ENCODE data around the gene SNX30.

SNX30 gene

GRCh38 chr9:112792670-112793069 is 42.1 kb downstream of the SNX30 start:
- no peak for TF ChIP-seq JUND (IDR thresholded peaks at IDR 0.05; ENCODE audit: low read depth)
- in situ Hi-C loops (cut with HindIII; ENCODE audit: low pct_unique_long_range_greater_than_20kb, low sequenced_read_pairs): no loop called here
- DNase-seq (ENCODE audit: low read depth in 1 of 2, low spot score in 1 of 2): no peak

GRCh38 chr9:112793213-112793810 is 42.8 kb downstream of the SNX30 start:
- peak; percentile 63 to 86 for DNase-seq (ENCODE audit: low read depth in 1 of 2, low spot score in 1 of 2)
- in situ Hi-C loops (cut with HindIII; ENCODE audit: low pct_unique_long_range_greater_than_20kb, low sequenced_read_pairs): no loop called here
- no peak for TF ChIP-seq JUND (IDR thresholded peaks at IDR 0.05; ENCODE audit: low read depth)

GRCh38 chr9:112794731-112795130 is 44.2 kb downstream of the SNX30 start:
- in situ Hi-C loops (cut with HindIII; ENCODE audit: low pct_unique_long_range_greater_than_20kb, low sequenced_read_pairs): no loop called here
- no peak for TF ChIP-seq JUND (IDR thresholded peaks at IDR 0.05; ENCODE audit: low read depth)
- DNase-seq (ENCODE audit: low read depth in 1 of 2, low spot score in 1 of 2): no peak

- DNase-seq (ENCODE audit: low read depth in 1 of 2, low spot score in 1 of 2): no peak
- no peak for TF ChIP-seq JUND (IDR thresholded peaks at IDR 0.05; ENCODE audit: low read depth)
- in situ Hi-C loops (cut with HindIII; ENCODE audit: low pct_unique_long_range_greater_than_20kb, low sequenced_read_pairs): no loop called here
Observed at GRCh38 chr9:112795921-112796320, 45.4 kb downstream of the SNX30 start.

GRCh38 chr9:112796485-112796884 is 45.9 kb downstream of the SNX30 start:
- in situ Hi-C loops (cut with HindIII; ENCODE audit: low pct_unique_long_range_greater_than_20kb, low sequenced_read_pairs): no loop called here
- TF ChIP-seq JUND (IDR thresholded peaks at IDR 0.05; ENCODE audit: low read depth): no peak
- DNase-seq (ENCODE audit: low read depth in 1 of 2, low spot score in 1 of 2): no peak

- TF ChIP-seq JUND (IDR thresholded peaks at IDR 0.05; ENCODE audit: low read depth): no peak
- in situ Hi-C loops (cut with HindIII; ENCODE audit: low pct_unique_long_range_greater_than_20kb, low sequenced_read_pairs): no loop called here
- no peak for DNase-seq (ENCODE audit: low read depth in 1 of 2, low spot score in 1 of 2)
Observed at GRCh38 chr9:112809351-112809848, 58.8 kb downstream of the SNX30 start.

- no peak for TF ChIP-seq JUND (IDR thresholded peaks at IDR 0.05; ENCODE audit: low read depth)
- no peak for DNase-seq (ENCODE audit: low read depth in 1 of 2, low spot score in 1 of 2)
- in situ Hi-C loops (cut with HindIII; ENCODE audit: low pct_unique_long_range_greater_than_20kb, low sequenced_read_pairs): no loop called here
Observed at GRCh38 chr9:112809906-112810305, 59.3 kb downstream of the SNX30 start.

GRCh38 chr9:112810696-112811490 is 60.3 kb downstream of the SNX30 start:
- no peak for TF ChIP-seq JUND (IDR thresholded peaks at IDR 0.05; ENCODE audit: low read depth)
- no peak for DNase-seq (ENCODE audit: low read depth in 1 of 2, low spot score in 1 of 2)
- in situ Hi-C loops (cut with HindIII; ENCODE audit: low pct_unique_long_range_greater_than_20kb, low sequenced_read_pairs): no loop called here

GRCh38 chr9:112811518-112811917 is 61.0 kb downstream of the SNX30 start:
- in situ Hi-C loops (cut with HindIII; ENCODE audit: low pct_unique_long_range_greater_than_20kb, low sequenced_read_pairs): no loop called here

GRCh38 chr9:112815868-112816267 is 65.3 kb downstream of the SNX30 start:
- in situ Hi-C loops (cut with HindIII; ENCODE audit: low pct_unique_long_range_greater_than_20kb, low sequenced_read_pairs): no loop called here
- no peak for TF ChIP-seq JUND (IDR thresholded peaks at IDR 0.05; ENCODE audit: low read depth)
- DNase-seq (ENCODE audit: low read depth in 1 of 2, low spot score in 1 of 2): no peak

More at GRCh38 chr9:112811518-112811917, 61.0 kb downstream of the SNX30 start:
- DNase-seq (ENCODE audit: low read depth in 1 of 2, low spot score in 1 of 2): no peak
- TF ChIP-seq JUND (IDR thresholded peaks at IDR 0.05; ENCODE audit: low read depth): no peak

GRCh38 chr9:112817860-112818203 is 67.3 kb downstream of the SNX30 start:
- DNase-seq (ENCODE audit: low read depth in 1 of 2, low spot score in 1 of 2): no peak
- in situ Hi-C loops (cut with HindIII; ENCODE audit: low pct_unique_long_range_greater_than_20kb, low sequenced_read_pairs): no loop called here

GRCh38 chr9:112819635-112820496 is 69.3 kb downstream of the SNX30 start:
- in situ Hi-C loops (cut with HindIII; ENCODE audit: low pct_unique_long_range_greater_than_20kb, low sequenced_read_pairs): no loop called here
- peak; percentile 34 to 80 for DNase-seq (ENCODE audit: low read depth in 1 of 2, low spot score in 1 of 2)
- no peak for TF ChIP-seq JUND (IDR thresholded peaks at IDR 0.05; ENCODE audit: low read depth)

More at GRCh38 chr9:112817860-112818203, 67.3 kb downstream of the SNX30 start:
- no peak for TF ChIP-seq JUND (IDR thresholded peaks at IDR 0.05; ENCODE audit: low read depth)

All from T47D (cell line).